AG04450 (cell line): ENCODE results near the gene LCE7A. TPM values are rescaled to one million over a fixed set of nuclear protein-coding genes. Genes with fewer than 3 reads are reported as not detected.

Source experiments
- CTCF ChIA-PET: fragments of 300-600, 350-600 bp; formaldehyde crosslinking; extraction: SDS; loops from one replicate; lab custom pipeline; 2022; ENCODE audit warnings: antibody characterized with exemption, inconsistent platforms; lab: Charles Lee
- POLR2A ChIA-PET: fragments of 350-600 bp; formaldehyde crosslinking; extraction: SDS; loops from one replicate; lab custom pipeline; 2021; ENCODE audit warnings: antibody characterized with exemption, inconsistent platforms; lab: Yijun Ruan, JAX
- DNase-seq: peaks from one replicate; pipeline ENCODE4 v3.0.0-alpha.2; 2011; ENCODE audit warnings: low read depth, low spot score
- H3K27ac ChIP-seq: one replicate; pipeline ENCODE4 v1.5.1; 2012; ENCODE audit warnings: low read depth, low read length, control low read depth
- H3K27me3 ChIP-seq: one replicate; pipeline ENCODE4 v1.6.0; 2012; ENCODE audit warnings: low read length; ENCODE audit not compliant: control insufficient read depth, insufficient read depth
- H3K4me3 ChIP-seq: 2 replicates; pipeline ENCODE4 v1.5.1; 2011; ENCODE audit warnings: mild to moderate bottlenecking, low read depth, low read length, control low read depth
- H3K9me3 ChIP-seq: 2 replicates; pipeline ENCODE4 v1.5.1; 2012; ENCODE audit warnings: low read length; ENCODE audit not compliant: control insufficient read depth, insufficient read depth
- polyA plus RNA-seq: library from polyadenylated mRNA; depleted of rRNA; stranded (reverse); fragments of >200 nt; gene quantifications from 2 replicates; pipeline ENCODE4 v1.2.3, GENCODE V29; 2011
- TF ChIP-seq, protein P1 (sequence below): IDR thresholded peaks from 2 replicates; pipeline ENCODE4 v1.5.1; 2011; ENCODE audit warnings: low read depth, low read length, control low read depth, inconsistent platforms

The LCE7A gene
- polyA plus RNA-seq, 1 experiment, result not detected

GRCh38 chr1:152888126-152888525, 28.3 kb downstream of the LCE7A start:
- Histone ChIP-seq H3K27ac (no peak overlapping the region), H3K9me3 (no peaks in the 10 kb centered on the region), H3K27me3 (no peaks in the 10 kb centered on the region), H3K4me3 (no peak overlapping the region)
- CTCF ChIA-PET, result no interaction called here
- POLR2A ChIA-PET, result no interaction called here
- TF ChIP-seq, protein P1, sequence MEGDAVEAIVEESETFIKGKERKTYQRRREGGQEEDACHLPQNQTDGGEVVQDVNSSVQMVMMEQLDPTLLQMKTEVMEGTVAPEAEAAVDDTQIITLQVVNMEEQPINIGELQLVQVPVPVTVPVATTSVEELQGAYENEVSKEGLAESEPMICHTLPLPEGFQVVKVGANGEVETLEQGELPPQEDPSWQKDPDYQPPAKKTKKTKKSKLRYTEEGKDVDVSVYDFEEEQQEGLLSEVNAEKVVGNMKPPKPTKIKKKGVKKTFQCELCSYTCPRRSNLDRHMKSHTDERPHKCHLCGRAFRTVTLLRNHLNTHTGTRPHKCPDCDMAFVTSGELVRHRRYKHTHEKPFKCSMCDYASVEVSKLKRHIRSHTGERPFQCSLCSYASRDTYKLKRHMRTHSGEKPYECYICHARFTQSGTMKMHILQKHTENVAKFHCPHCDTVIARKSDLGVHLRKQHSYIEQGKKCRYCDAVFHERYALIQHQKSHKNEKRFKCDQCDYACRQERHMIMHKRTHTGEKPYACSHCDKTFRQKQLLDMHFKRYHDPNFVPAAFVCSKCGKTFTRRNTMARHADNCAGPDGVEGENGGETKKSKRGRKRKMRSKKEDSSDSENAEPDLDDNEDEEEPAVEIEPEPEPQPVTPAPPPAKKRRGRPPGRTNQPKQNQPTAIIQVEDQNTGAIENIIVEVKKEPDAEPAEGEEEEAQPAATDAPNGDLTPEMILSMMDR, result no peak
- no peak for DNase-seq

- no peaks in the 10 kb centered on the region for H3K27me3 ChIP-seq
- TF ChIP-seq, protein P1, result no peak
- H3K27ac ChIP-seq, result no peak overlapping the region
- no peak overlapping the region for H3K4me3 ChIP-seq
- ChIA-PET POLR2A (no interaction called here), CTCF (no interaction called here)
- no peaks in the 10 kb centered on the region; the same call in 1 of the 2 replicates for H3K9me3 ChIP-seq
- no peak for DNase-seq
Observed at GRCh38 chr1:152899027-152899426, 39.2 kb downstream of the LCE7A start.

DNA sequence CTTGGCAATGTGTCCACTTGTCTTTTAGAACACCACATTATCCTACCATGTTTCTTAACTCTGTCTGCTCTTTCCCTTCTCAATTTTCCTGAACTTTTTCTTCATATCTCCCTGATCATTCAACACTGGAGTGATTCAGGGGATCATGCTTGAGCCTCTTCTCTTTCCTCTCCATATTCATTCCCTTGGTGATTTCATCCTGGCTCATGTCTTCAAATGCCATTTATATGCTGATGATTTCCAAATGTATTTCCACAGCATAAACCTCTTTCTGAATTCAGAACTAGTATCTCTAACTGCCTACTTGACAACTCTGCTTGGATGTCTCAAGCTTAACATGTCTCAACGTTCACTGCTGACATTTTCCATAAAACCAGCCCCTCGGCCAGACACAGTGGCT, 40.1 kb downstream of the LCE7A start:
- TF ChIP-seq, protein P1, result no peak
- Histone ChIP-seq H3K27ac (no peak overlapping the region), H3K4me3 (no peak overlapping the region), H3K27me3 (no peaks in the 10 kb centered on the region), H3K9me3 (no peaks in the 10 kb centered on the region; the same call in 1 of the 2 replicates)
- CTCF ChIA-PET, result no interaction called here
- POLR2A ChIA-PET, result no interaction called here
- no peak for DNase-seq

DNA sequence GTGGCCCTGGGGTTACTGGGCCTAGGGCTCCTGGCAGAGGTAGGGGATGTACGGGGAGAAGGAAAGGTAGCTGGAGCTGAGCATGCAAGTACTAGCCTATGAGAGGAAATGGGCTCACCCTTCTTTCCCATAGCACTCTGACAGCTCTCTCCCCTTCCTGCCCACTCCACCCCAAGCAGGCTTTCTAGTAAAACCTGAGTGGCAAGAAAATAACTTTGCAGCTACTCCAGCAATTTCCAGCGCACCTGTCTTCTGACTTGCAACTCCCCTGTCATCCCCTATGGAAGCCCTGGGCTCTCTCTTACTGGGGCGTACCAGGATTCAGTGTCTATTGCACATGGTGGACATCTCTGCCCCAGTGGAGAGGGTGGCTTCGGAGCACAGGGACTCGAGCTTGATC, 41.8 kb downstream of the LCE7A start:
- CTCF ChIA-PET, result no interaction called here
- DNase-seq, result no peak
- POLR2A ChIA-PET, result no interaction called here
- Histone ChIP-seq H3K9me3 (no peaks in the 10 kb centered on the region; the same call in 1 of the 2 replicates), H3K4me3 (no peak overlapping the region), H3K27me3 (no peaks in the 10 kb centered on the region), H3K27ac (no peak overlapping the region)
- TF ChIP-seq, protein P1, result no peak

DNA sequence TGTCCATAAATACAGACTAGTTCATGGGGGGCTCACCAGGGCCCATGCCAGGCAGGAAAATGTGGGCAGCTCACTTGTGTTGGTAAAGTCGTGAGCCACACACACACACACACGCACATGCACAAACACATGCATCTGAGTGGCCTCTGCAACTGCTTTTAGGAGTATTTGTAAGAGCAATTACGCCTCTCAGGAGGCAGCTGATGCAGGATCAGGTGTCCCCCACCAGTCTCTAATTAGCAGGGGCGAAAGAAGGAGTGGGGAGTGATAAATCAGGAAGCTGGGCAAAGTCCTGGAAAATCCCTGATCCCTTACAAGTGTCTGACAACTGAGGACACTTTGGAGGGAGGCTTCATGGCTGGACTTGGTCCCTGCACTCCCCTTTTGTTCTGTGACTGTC, 42.8 kb downstream of the LCE7A start:
- no peak overlapping the region for H3K27ac ChIP-seq
- ChIA-PET CTCF (no interaction called here), POLR2A (no interaction called here)

More for the DNA sequence above, 42.8 kb downstream of the LCE7A start:
- Histone ChIP-seq H3K27me3 (no peaks in the 10 kb centered on the region), H3K9me3 (no peaks in the 10 kb centered on the region; the same call in 1 of the 2 replicates), H3K4me3 (no peak overlapping the region)
- DNase-seq, result no peak
- TF ChIP-seq, protein P1, result no peak
